GM12801 (cell line): ENCODE data around the gene UBXN11.

Experiments
- TF ChIP-seq, protein P1 (sequence below): IDR thresholded peaks from one replicate; pipeline ENCODE4 v1.5.1; 2011; ENCODE audit warnings: control low read depth; ENCODE audit not compliant: insufficient read length; ENCODE audit errors: extremely low read depth

Gene UBXN11

DNA sequence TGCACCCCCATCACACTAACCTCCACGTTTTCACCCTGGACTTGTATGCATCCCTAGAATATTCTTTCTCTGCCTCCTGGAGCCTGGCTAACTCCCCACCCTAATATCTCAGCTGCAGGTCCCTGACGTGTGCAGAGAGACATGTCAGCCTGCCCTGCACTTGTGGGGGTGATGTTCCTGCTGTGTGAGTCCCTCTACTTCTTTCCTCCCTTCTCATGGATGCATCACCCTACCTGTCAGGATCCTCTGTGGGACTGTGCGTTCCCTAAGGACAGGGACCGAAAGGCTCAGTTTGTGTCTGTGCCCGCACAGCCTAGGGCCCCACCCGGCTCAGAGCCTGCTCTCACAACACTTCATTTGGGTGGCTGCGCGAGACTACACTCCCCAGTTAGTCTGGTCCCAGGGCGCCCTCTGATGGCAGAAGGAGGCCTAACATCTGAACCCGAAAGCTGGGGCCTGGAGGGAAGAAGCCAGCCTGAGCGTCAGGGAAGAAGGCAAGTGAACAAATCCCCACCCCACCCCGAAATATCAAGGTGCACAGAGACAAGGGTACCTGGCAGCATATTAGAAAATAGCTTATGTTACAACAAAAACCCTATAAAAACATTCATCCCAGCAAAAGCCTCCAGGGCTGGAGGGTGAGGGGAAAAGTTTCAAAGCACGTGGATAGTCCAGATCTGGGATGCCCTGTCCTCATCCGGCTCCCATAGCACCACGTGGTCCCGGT, 15.0 kb upstream of the UBXN11 start:
- TF ChIP-seq, protein P1, sequence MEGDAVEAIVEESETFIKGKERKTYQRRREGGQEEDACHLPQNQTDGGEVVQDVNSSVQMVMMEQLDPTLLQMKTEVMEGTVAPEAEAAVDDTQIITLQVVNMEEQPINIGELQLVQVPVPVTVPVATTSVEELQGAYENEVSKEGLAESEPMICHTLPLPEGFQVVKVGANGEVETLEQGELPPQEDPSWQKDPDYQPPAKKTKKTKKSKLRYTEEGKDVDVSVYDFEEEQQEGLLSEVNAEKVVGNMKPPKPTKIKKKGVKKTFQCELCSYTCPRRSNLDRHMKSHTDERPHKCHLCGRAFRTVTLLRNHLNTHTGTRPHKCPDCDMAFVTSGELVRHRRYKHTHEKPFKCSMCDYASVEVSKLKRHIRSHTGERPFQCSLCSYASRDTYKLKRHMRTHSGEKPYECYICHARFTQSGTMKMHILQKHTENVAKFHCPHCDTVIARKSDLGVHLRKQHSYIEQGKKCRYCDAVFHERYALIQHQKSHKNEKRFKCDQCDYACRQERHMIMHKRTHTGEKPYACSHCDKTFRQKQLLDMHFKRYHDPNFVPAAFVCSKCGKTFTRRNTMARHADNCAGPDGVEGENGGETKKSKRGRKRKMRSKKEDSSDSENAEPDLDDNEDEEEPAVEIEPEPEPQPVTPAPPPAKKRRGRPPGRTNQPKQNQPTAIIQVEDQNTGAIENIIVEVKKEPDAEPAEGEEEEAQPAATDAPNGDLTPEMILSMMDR = no peak

GRCh38 chr1:26320896-26321295, 14.5 kb upstream of the UBXN11 start:
- TF ChIP-seq, protein P1 = no peak

GRCh38 chr1:26318338-26319064, 12.1 kb upstream of the UBXN11 start:
- TF ChIP-seq, protein P1 = no peak

DNA sequence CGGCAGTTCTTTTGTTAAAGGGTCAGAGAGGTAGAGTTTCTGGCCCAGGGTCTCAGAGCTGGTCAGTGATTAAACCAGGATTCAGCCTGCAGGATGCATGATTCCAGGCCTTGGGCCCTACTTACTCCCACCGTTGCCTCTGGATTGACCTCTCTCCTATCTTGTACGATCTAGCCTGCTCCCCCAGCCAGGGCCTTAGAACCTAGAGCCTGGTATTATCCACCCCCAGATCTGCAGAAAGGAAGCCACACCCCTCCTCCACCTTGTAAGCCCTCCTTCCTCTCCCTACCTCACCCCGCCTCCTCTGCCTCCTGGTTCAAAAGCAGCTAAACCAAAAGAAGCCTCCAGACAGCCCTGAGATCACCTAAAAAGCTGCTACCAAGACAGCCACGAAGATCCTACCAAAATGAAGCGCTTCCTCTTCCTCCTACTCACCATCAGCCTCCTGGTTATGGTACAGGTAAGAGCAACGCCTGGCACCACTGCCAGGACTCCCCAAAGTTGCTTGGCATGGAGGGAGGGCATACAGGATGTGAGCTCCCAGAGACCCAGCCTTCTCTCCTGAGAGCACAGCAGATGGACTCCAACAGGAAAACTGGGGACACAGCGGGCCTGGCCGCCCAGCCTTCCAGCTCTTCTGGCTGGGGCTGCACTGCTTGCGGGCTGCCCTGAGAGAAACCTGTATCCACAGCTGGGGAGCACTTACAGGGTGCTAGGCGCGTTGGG, 11.3 kb upstream of the UBXN11 start, which contains the start of gene CD52:
TSS of gene CD52 (plus strand) at position 347 of the 726 bp plus-strand sequence. CDS start at position 407, 60 bp downstream.
- TF ChIP-seq, protein P1 = no peak

DNA sequence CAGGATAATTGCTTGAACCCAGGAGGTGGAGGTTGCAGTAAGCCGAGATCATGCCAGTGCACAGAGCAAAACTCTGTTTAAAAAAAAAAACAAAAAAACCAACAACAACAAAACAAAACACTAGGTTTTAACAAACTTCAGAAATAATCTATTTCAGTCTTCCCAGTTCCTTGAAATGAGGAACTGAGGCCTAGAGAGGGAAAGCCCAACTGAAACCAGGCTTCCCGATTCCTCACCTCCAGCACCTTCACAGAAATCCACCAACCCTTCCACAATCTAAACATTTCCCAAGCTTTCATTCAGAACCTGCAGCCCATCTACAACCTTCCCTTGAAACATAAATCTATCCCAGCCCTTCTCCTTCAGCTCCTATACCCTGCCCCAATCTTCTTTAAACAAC, 10.7 kb upstream of the UBXN11 start:
- TF ChIP-seq, protein P1 = no peak

DNA sequence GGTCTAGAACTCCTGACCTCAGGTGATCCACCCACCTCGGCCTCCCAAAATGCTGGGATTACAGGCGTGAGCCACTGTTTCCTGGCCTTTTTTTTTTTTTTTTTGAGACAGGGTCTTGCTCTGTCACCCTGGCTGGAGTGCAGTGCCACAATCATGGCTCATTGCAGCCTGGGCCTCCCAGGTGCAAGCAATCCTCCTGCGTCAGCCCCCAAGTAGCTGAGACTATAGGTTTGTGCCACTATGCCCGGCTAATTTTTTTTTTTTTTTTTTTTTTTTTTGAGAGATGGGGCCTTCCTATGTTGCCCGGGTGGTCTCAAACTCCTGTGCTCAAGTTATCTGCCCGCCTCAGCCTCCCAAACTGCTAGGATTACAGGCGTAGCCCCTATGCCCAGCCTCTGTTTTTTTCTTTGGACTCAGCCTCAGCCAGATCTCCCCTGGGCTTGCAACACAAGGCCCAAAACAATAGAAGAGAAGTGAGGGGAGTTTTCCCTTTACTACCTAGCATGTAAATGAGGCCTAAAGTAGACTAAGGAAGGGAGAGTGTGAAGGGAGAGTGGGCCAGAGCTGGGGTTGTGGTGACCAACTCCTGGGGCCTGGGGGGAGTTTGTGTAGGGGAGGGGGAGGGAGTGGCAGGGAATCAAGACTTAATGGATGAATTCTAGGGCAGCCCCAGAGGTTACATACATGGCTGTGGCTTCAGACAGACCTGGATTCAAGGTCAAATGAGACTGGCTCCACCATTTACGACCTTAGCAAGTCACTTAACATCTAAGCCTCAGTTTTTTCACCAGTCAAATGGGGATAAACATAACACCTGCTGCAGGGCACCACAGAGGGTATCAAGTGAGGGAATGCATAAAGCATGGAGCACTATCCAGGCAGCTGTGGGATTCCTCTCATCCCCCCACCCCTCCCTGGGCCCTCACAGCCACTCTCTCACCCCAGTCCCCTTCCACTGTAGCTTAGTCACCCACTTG, 9.7 kb upstream of the UBXN11 start:
- TF ChIP-seq, protein P1 = no peak
